ENCODE data around the gene LY6G5B.
"Not testable (repeated sequence)": the region's sequence is repeated elsewhere in the genome, so short reads cannot be mapped to it uniquely, and the experiment has no call there.

The LY6G5B gene

DNA sequence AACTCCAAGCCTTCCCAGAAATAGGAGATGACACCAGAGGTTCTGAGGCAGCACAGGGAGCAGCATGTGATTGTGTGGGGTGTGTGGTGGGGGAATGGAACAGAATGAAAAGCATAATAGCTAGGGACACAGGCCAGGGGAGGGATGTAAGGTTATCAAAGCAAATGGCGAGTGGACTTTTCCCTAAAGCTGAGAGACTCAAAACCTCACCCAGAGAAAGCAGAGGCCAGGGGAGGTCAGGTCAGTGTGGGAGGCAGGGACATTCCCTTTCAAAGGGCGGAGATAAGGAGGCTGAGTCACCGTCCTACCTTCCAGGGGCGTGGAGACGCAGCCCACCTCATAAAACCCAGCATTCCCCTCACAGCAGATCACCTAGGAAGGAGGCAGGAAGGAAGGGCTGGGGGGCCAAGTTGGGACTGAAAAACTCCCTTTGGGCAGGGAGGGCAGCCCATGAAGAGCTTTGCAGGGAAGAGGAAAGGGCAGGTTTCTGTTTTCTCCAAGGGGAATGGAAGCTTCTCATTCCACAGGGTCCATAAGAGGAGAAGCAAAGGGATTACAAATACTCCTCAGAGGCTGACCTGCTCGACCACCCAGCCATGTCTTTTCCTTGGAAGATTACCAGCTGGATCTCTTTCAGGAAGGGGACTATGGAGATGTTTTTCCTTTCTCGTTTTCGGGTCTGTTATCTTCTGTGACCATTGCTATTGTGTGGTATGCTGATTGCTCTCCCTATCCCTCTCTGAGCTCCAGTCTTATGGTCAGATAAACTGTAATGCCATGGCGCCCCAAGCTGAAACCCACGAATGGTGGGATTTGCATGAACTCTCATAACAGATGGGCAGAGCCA, 20.7 kb downstream of the LY6G5B start:
- DNase-seq (ENCODE audit: low read depth in 2 of 2) = no peak

- no peak for DNase-seq (ENCODE audit: low read depth in 2 of 2)
Observed at GRCh38 chr6:31691078-31691463, 21.3 kb downstream of the LY6G5B start.

DNA sequence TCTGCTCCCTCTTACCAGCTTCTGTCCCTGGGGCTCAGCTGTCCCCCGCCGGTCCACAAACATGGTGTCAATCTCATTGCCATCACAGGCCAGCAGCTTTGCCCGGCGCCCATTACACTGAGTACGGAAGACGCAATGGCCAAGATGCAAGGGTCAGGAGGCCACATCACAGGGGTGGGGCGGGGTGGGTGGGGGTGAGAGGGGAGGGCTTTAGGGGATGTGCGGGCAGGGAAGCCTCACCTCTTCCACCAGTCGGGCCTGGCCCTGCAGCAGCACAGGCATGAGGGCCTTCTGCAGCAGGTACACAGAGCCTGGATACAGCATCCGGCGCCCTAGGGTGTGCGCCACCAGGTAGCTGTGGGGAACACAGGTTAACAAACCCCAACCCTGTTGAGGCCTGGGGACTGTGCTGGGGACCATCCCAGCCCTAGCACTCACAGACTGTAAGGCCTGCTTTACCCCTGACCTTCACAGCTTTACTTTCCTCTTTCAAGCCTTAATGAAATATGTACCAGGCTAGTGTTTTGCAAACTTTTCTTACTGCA, 21.9 kb downstream of the LY6G5B start:
- DNase-seq (ENCODE audit: low read depth in 2 of 2) = no peak

DNA sequence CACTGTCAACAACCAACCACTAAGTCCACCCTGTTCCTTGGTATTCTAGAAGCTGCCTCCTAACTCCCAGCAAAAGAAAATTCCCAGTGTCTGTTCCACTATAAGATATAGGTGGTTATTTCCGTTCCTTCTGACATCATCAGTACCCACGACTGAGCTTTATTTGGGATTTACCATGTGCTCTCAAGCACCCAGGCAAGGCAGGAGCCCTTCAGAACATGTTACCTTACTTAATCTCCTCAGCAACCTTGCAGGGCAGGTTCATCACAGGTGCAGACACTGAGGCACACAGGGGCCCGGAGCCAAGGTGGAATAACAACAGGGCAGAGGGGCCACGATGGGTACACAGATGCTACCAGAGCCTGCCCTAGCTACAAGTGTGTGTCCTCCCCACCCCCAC, 22.6 kb downstream of the LY6G5B start:
- DNase-seq (ENCODE audit: low read depth in 2 of 2) = no peak

DNA sequence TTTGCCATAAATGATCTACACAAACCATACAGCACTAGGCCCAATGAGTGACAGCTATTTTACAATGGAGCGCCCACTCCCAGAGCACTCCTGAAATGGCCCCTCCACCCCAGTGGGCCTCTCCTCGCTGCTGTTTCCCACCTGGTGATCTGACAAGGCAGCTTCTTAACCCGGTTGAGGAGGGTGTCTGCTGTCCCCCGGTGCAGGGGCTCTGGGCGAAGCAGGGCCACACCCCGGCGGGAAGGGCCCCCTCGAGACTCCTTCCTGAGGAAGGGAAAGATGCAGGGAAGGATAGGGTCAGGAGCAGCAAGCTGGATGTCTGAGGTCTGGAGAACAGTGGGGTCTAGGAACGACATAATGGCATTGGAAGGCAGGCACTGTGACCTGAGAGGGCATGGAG, 23.1 kb downstream of the LY6G5B start:
- DNase-seq (ENCODE audit: low read depth in 2 of 2) = no peak

DNA sequence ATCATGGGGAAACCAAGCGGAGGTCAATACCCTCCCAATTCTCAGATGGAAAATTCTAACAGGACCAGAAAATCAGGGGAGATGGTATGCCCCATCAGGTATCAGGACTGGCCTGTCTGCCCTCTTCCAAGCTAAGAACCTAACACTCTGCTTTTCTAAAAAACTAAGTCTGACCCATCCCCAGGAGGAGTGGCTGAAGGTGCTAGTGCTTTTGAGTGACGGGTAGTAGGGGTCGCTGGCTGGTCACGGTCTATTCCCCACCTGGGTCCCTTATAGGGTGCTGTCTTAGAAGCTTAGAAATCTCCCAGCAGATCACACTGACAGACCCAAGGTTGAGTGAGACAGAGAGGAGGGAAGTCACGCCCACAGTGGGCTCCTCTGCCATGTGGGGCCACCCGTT, 23.8 kb downstream of the LY6G5B start:
- no peak for DNase-seq (ENCODE audit: low read depth in 2 of 2)

- no peak for DNase-seq (ENCODE audit: low read depth in 2 of 2)
Observed at GRCh38 chr6:31697555-31697954, 27.8 kb downstream of the LY6G5B start.

DNA sequence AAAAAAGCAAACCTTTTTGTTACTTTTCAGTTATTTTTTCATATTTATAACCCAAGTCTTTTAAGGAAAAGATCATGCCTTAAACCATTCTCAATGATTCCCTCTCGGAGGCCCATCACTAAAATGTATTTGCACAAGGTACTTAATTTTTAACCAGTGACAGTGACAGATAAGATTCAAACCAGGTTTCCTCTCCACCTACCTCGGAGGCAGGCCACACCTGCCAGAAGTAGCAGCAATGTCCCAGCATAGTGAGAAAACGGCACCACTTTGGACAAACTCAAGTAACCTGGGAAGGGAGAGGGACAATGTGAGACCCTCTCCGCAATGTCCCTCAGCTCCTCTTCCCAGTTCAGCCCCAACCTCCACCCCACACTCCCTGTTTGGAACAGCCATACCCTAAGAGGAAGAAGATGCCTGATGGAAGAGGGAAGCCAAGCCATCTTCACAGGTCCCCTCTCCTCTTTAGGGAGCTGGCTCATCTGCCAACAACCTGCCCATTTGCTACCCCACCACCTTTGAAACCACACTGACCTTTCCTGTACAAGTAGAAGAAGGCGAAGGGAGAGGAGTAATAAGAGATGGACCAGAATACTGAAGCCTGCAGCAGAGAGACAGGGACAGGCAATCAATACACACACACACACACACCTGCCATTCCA, 31.1 kb downstream of the LY6G5B start:
- no peak for DNase-seq (ENCODE audit: low read depth in 2 of 2)

GRCh38 chr6:31701666-31702404, 32.1 kb downstream of the LY6G5B start:
- no peak for DNase-seq (ENCODE audit: low read depth in 2 of 2)

DNA sequence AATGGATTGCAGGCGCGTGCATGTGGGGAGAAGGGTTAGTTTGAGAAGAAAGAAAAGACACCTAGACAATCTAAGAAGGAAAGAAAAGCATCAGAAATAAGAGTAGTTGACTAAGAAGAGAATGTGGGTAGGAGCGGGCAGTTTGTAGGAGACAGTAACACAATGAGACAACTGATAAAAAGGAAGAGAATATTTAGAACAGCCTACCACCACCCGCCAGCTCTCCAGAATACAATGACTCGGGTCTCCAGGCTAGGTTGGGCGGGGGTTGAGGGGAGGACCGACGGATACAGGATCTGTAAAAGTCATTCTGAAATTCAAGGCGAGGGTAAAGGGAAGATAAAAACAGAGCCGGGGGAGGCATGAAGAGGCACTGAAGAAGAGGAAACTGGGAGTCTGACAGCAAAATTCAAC, 32.6 kb downstream of the LY6G5B start:
- DNase-seq (ENCODE audit: low read depth in 2 of 2) = peak in 1 of 2 donors; percentile 7

GRCh38 chr6:31702819-31703716, 33.3 kb downstream of the LY6G5B start, which contains the start of gene ABHD16A:
TSS of gene ABHD16A (minus strand) at chr6:31703324. CDS start at chr6:31703281, 43 bp downstream.
- DNase-seq (ENCODE audit: low read depth in 2 of 2) = peak; percentile 94 to 97

DNA sequence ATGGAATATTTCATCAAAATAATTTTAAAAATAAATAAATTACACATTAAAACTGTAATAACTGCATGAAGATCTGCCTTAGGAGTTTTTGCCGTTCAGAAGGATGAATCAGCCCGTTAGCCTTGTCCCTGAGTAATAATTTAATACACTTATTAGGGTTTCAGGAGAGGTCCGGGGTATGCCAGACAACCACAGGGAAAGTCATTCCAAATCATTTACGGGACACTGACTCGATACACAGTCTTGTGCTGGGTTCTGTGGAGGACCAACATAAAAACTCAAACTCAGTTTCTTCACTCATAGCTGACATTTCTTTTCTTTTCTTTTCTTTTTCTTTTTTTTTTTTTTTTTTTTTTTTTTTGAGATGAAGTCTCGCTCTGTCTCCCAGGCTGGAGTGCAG, 36.2 kb downstream of the LY6G5B start:
- DNase-seq (ENCODE audit: low read depth in 2 of 2) = no peak

DNA sequence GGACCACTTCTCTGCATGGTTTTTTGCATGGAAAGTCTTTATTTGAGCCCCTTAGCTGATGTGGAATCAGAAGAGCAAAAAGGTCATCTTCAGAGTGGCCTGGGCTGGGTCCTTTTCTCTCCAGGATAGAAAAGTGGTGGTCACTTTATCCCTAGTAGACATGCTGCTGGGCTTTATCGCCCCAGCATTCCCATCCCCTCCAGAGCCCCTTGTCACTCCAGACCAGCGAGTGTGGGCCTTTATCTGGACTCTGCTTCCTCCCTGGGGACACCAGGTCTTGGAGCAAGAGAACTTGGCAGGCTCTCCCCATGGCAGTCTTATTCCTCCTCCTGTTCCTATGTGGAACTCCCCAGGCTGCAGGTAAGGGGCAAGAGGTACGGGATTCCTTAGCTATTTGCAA, 36.8 kb downstream of the LY6G5B start, which contains the start of gene LY6G6F:
LY6G6F (plus strand) TSS at position 268 of the 400 bp plus-strand sequence; CDS start at position 309, 41 bp downstream.
- DNase-seq (ENCODE audit: low read depth in 2 of 2) = no peak

DNA sequence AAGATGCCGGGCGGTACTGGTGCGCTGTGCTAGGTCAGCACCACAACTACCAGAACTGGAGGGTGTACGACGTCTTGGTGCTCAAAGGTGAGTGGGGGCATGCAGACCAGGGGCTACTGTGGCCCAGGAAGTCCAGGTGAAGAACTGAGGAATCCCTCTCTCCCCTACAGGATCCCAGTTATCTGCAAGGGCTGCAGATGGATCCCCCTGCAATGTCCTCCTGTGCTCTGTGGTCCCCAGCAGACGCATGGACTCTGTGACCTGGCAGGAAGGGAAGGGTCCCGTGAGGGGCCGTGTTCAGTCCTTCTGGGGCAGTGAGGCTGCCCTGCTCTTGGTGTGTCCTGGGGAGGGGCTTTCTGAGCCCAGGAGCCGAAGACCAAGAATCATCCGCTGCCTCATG, 37.9 kb downstream of the LY6G5B start:
- no peak for DNase-seq (ENCODE audit: low read depth in 2 of 2)

GRCh38 chr6:31708224-31708623, 38.4 kb downstream of the LY6G5B start:
- DNase-seq (ENCODE audit: low read depth in 2 of 2) = no peak

DNA sequence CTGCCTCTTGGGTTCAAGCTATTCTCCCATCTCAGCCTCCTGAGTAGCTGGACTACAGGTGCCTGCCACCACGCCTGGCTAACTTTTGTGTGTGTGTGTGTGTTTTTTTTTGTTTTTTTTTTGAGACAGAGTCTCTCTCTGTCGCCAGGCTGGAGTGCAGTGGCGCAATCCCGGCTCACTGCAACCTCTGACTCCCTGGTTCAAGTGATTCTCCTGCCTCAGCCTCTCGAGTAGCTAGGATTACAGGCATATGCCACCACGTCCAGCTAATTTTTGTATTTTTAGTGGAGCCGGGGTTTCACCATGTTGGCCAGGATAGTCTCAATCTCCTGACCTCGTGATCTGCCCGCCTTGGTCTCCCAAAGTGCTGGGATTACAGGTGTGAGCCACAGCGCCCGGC, 39.4 kb downstream of the LY6G5B start:
- not testable (repeated sequence) for DNase-seq (ENCODE audit: low read depth in 2 of 2)

GRCh38 chr6:31710523-31711219, 40.9 kb downstream of the LY6G5B start:
- no peak for DNase-seq (ENCODE audit: low read depth in 2 of 2)

GRCh38 chr6:31711233-31711632, 41.5 kb downstream of the LY6G5B start:
- no peak for DNase-seq (ENCODE audit: low read depth in 2 of 2)

GRCh38 chr6:31712296-31712695, 42.5 kb downstream of the LY6G5B start:
- no peak for DNase-seq (ENCODE audit: low read depth in 2 of 2)

DNA sequence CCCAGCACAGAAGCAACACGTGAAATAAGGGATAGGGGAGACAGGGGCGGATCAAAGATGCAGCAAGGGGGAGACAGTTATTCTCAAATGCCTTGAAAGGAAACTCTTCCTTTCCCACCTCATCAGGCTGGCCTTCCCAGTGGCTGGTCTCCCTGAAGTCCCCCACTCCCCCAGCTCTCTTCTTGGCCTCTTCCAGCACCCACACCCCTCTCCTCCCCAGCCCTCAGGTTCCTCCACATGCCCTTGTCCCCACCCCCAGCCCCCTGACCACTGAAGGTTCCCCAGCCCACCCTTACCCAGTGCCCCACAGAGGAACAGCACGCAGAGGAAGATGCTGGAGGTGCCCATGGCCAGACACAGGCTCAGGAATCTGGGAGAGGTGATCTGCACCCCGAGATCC, 43.7 kb downstream of the LY6G5B start:
- no peak for DNase-seq (ENCODE audit: low read depth in 2 of 2)

All from activated CD4-positive, alpha-beta T cell treated with anti-CD3 and anti-CD28 coated beads for 24 hours (primary cell).